SK-N-SH (cell line): Measurements from ENCODE around the gene ADAMTS3.

Experiments used
- CHD2 ChIP-seq: fragments of 150-350 bp; IDR thresholded peaks from 2 replicates; pipeline ENCODE4 v1.6.1; 2018; ENCODE audit warnings: low read length; ENCODE audit not compliant: partially characterized antibody
- FOXJ3 ChIP-seq: sonication (generic); formaldehyde crosslinking; IDR thresholded peaks from 2 replicates; pipeline ENCODE4 v1.5.1; 2020; ENCODE audit warnings: mild to moderate bottlenecking, missing genetic modification reagents
- POLR2AphosphoS5 ChIP-seq: IDR thresholded peaks from 2 replicates; pipeline ENCODE4 v1.6.1; 2012; ENCODE audit warnings: low read depth, low read length
- RAD21 ChIP-seq: IDR thresholded peaks from 2 replicates; pipeline ENCODE4 v1.6.1; 2012; ENCODE audit warnings: mild to moderate bottlenecking, low read length
- RFX5 ChIP-seq: IDR thresholded peaks from 2 replicates; pipeline ENCODE4 v1.6.1; 2012; ENCODE audit warnings: mild to moderate bottlenecking, improper control_type of control experiment, low read length
- TAF1 ChIP-seq: IDR thresholded peaks from 2 replicates; pipeline ENCODE4 v1.6.1; 2012; ENCODE audit warnings: low read depth, mild to moderate bottlenecking, low read length, moderate library complexity, borderline replicate concordance
- TCF12 ChIP-seq: IDR thresholded peaks from 2 replicates; pipeline ENCODE4 v1.4.0; 2012
- YY1 ChIP-seq: IDR thresholded peaks from 2 replicates; pipeline ENCODE4 v1.4.0; 2012; ENCODE audit warnings: low read depth, mild to moderate bottlenecking
- TF ChIP-seq, protein P1 (sequence below): fragments of 200-600 bp; sonication (generic); IDR thresholded peaks from 2 replicates; pipeline ENCODE4 v1.6.1; 2017; ENCODE audit warnings: antibody characterized with exemption, mild to moderate bottlenecking, moderate library complexity
- TF ChIP-seq, protein P2 (sequence below): IDR thresholded peaks from 2 replicates; pipeline ENCODE4 v1.4.0; 2012; ENCODE audit warnings: low read depth
- TF ChIP-seq, protein P3 (sequence below): IDR thresholded peaks from 2 replicates; pipeline ENCODE4 v1.6.1; 2012; ENCODE audit warnings: mild to moderate bottlenecking, low read depth, low read length, moderate library complexity

DNA sequence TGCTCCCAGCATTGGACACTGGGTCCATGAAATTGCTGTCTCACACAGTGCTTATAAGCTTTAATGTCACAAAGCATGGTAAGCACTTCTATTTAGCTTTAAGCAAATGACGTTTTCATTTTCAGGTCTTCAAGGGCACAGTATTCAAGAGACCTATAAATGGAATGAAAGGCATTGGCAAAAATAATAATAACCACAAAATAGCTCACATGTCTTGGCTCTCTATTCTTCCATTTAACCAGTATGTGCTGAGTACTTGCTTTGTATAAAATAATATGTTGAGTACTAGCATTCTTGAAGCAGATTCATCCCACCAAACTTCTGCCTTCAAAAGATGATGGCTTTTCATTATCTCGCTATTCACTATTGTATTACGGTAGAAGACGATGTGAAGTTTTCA lies 203.0 kb downstream of the ADAMTS3 start:
- TF ChIP-seq, protein P1, sequence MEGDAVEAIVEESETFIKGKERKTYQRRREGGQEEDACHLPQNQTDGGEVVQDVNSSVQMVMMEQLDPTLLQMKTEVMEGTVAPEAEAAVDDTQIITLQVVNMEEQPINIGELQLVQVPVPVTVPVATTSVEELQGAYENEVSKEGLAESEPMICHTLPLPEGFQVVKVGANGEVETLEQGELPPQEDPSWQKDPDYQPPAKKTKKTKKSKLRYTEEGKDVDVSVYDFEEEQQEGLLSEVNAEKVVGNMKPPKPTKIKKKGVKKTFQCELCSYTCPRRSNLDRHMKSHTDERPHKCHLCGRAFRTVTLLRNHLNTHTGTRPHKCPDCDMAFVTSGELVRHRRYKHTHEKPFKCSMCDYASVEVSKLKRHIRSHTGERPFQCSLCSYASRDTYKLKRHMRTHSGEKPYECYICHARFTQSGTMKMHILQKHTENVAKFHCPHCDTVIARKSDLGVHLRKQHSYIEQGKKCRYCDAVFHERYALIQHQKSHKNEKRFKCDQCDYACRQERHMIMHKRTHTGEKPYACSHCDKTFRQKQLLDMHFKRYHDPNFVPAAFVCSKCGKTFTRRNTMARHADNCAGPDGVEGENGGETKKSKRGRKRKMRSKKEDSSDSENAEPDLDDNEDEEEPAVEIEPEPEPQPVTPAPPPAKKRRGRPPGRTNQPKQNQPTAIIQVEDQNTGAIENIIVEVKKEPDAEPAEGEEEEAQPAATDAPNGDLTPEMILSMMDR: no peak
- TF ChIP-seq POLR2AphosphoS5: no peak
- no peak for TF ChIP-seq FOXJ3 (CRISPR knock-in tag)
- TF ChIP-seq, protein P2, sequence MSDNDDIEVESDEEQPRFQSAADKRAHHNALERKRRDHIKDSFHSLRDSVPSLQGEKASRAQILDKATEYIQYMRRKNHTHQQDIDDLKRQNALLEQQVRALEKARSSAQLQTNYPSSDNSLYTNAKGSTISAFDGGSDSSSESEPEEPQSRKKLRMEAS: no peak
- no peak for TF ChIP-seq RAD21
- no peak for TF ChIP-seq CHD2
- TF ChIP-seq, protein P3, sequence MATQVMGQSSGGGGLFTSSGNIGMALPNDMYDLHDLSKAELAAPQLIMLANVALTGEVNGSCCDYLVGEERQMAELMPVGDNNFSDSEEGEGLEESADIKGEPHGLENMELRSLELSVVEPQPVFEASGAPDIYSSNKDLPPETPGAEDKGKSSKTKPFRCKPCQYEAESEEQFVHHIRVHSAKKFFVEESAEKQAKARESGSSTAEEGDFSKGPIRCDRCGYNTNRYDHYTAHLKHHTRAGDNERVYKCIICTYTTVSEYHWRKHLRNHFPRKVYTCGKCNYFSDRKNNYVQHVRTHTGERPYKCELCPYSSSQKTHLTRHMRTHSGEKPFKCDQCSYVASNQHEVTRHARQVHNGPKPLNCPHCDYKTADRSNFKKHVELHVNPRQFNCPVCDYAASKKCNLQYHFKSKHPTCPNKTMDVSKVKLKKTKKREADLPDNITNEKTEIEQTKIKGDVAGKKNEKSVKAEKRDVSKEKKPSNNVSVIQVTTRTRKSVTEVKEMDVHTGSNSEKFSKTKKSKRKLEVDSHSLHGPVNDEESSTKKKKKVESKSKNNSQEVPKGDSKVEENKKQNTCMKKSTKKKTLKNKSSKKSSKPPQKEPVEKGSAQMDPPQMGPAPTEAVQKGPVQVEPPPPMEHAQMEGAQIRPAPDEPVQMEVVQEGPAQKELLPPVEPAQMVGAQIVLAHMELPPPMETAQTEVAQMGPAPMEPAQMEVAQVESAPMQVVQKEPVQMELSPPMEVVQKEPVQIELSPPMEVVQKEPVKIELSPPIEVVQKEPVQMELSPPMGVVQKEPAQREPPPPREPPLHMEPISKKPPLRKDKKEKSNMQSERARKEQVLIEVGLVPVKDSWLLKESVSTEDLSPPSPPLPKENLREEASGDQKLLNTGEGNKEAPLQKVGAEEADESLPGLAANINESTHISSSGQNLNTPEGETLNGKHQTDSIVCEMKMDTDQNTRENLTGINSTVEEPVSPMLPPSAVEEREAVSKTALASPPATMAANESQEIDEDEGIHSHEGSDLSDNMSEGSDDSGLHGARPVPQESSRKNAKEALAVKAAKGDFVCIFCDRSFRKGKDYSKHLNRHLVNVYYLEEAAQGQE: no peak
- TF ChIP-seq TAF1: no peak
- no peak for TF ChIP-seq TCF12
- no peak for TF ChIP-seq YY1
- TF ChIP-seq RFX5: no peak
